H54 (cell line): ENCODE measurements around the gene TBPL2.
"Not testable (repeated sequence)": the region's sequence is repeated elsewhere in the genome, so short reads cannot be mapped to it uniquely, and the experiment has no call there.

Experiments
- DNase-seq: peaks from one replicate; pipeline ENCODE4 v3.0.0; 2011; ENCODE audit warnings: low spot score, mixed read lengths; ENCODE audit not compliant: insufficient read length
- FAIRE-seq: peaks from 3 replicates; lab custom pipeline; 2011; peaks lifted over from hg19 to GRCh38; lab: Jason Lieb, UNC
- POLR2A ChIP-seq: IDR thresholded peaks from 2 replicates; pipeline ENCODE4 v1.6.1; 2011; ENCODE audit warnings: low read depth, mild to moderate bottlenecking, low read length

The TBPL2 gene

GRCh38 chr14:55404173-55404854 is 36.1 kb downstream of the TBPL2 start:
- no peak for FAIRE-seq
- DNase-seq, result no peak
- TF ChIP-seq POLR2A, result no peak

- FAIRE-seq (no peak), DNase-seq (no peak)
- TF ChIP-seq POLR2A, result no peak
Observed at GRCh38 chr14:55401751-55402150, 38.7 kb downstream of the TBPL2 start.

GRCh38 chr14:55399852-55400251 is 40.6 kb downstream of the TBPL2 start:
- FAIRE-seq (no peak), DNase-seq (no peak)
- no peak for TF ChIP-seq POLR2A

GRCh38 chr14:55399183-55399582 is 41.2 kb downstream of the TBPL2 start:
- no peak for TF ChIP-seq POLR2A
- FAIRE-seq (no peak), DNase-seq (no peak)

- TF ChIP-seq POLR2A, result no peak
- DNase-seq (peak; percentile 26), FAIRE-seq (peak; percentile 98)
Observed at GRCh38 chr14:55398679-55399078, 41.7 kb downstream of the TBPL2 start.

GRCh38 chr14:55389330-55389729 is 51.1 kb downstream of the TBPL2 start:
- FAIRE-seq, result peak; percentile 53
- no peak for TF ChIP-seq POLR2A
- DNase-seq, result no peak

- DNase-seq (no peak), FAIRE-seq (peak; percentile 58)
- TF ChIP-seq POLR2A, result no peak
Observed at GRCh38 chr14:55388160-55388559, 52.3 kb downstream of the TBPL2 start.

- FAIRE-seq (no peak), DNase-seq (no peak)
- no peak for TF ChIP-seq POLR2A
Observed at GRCh38 chr14:55387121-55387520, 53.3 kb downstream of the TBPL2 start.

GRCh38 chr14:55386037-55386808 is 54.2 kb downstream of the TBPL2 start:
- no peak for TF ChIP-seq POLR2A
- no peak for FAIRE-seq

GRCh38 chr14:55384536-55384935 is 55.9 kb downstream of the TBPL2 start:
- FAIRE-seq, result no peak
- DNase-seq, result no peak
- no peak for TF ChIP-seq POLR2A

More at GRCh38 chr14:55386037-55386808, 54.2 kb downstream of the TBPL2 start:
- no peak for DNase-seq

GRCh38 chr14:55383541-55384140 is 56.8 kb downstream of the TBPL2 start:
- DNase-seq, result no peak
- TF ChIP-seq POLR2A, result no peak
- FAIRE-seq, result no peak

- not testable (repeated sequence) for DNase-seq
Observed at GRCh38 chr14:55383056-55383466, 57.4 kb downstream of the TBPL2 start.

GRCh38 chr14:55382483-55382882 is 57.9 kb downstream of the TBPL2 start:
- no peak for FAIRE-seq
- no peak for DNase-seq
- TF ChIP-seq POLR2A, result no peak

More at GRCh38 chr14:55383056-55383466, 57.4 kb downstream of the TBPL2 start:
- FAIRE-seq, result not testable (repeated sequence)

- FAIRE-seq, result no peak
- DNase-seq, result no peak
- TF ChIP-seq POLR2A, result no peak
Observed at GRCh38 chr14:55381561-55381960, 58.9 kb downstream of the TBPL2 start.
